Stimulated activated CD4-positive, alpha-beta T cell treated with anti-CD3 and anti-CD28 coated beads, TNF-alpha, amount 100 ng/mL, for 24 hours (primary cell): ENCODE measurements around the gene CALML3.

Experiments used
- DNase-seq, 3 experiments: peaks; one replicate each; pipeline ENCODE4 v3.0.0-alpha.2; 2020; ENCODE audit warnings: low read depth in 3 of 3

Gene CALML3

GRCh38 chr10:5491477-5491876 is 33.3 kb upstream of the CALML3 start:
- DNase-seq, result no peak

GRCh38 chr10:5492322-5492855 is 32.4 kb upstream of the CALML3 start:
- DNase-seq, result no peak

GRCh38 chr10:5492929-5493576 is 31.7 kb upstream of the CALML3 start:
- no peak for DNase-seq

- DNase-seq, result no peak
Observed at GRCh38 chr10:5493691-5494090, 31.1 kb upstream of the CALML3 start.

- no peak for DNase-seq
Observed at GRCh38 chr10:5494611-5495010, 30.1 kb upstream of the CALML3 start.

- DNase-seq, result no peak
Observed at GRCh38 chr10:5496261-5497250, 28.2 kb upstream of the CALML3 start.

- DNase-seq, result no peak
Observed at GRCh38 chr10:5497289-5497688, 27.5 kb upstream of the CALML3 start.

GRCh38 chr10:5497948-5498730 is 26.6 kb upstream of the CALML3 start:
- no peak for DNase-seq

GRCh38 chr10:5498791-5499492 is 25.8 kb upstream of the CALML3 start:
- no peak for DNase-seq

GRCh38 chr10:5499493-5500140 is 25.1 kb upstream of the CALML3 start, which contains the start of gene CALML5:
CALML5 (minus strand) TSS chr10:5499570; CDS start chr10:5499438, 132 bp downstream.
- no peak for DNase-seq

- no peak for DNase-seq
Observed at GRCh38 chr10:5500162-5500670, 24.5 kb upstream of the CALML3 start.

GRCh38 chr10:5500910-5501309 is 23.9 kb upstream of the CALML3 start:
- DNase-seq, result no peak

GRCh38 chr10:5502061-5502521 is 22.7 kb upstream of the CALML3 start:
- DNase-seq, result no peak

GRCh38 chr10:5502571-5503476 is 21.9 kb upstream of the CALML3 start:
- DNase-seq, result no peak

GRCh38 chr10:5503477-5503835 is 21.3 kb upstream of the CALML3 start:
- DNase-seq, result no peak

- no peak for DNase-seq
Observed at GRCh38 chr10:5504146-5505072, 20.4 kb upstream of the CALML3 start.

GRCh38 chr10:5506246-5506645 is 18.5 kb upstream of the CALML3 start:
- no peak for DNase-seq
